IMR-90 (cell line): Measurements from ENCODE around the gene LRP11.

Experiments used
- CTCF ChIP-seq: conservative IDR thresholded peaks from 2 replicates; pipeline ENCODE4 v1.5.1; 2012; ENCODE audit warnings: mild to moderate bottlenecking, low read depth, low read length, improper control_type of control experiment
- RFX5 ChIP-seq: IDR thresholded peaks from 2 replicates; pipeline ENCODE4 v1.8.0; 2012; ENCODE audit warnings: low read depth, mild to moderate bottlenecking, low read length, moderate library complexity
- SMC3 ChIP-seq: fragments of 150-350 bp; IDR thresholded peaks from 2 replicates; pipeline ENCODE4 v1.6.1; 2016; ENCODE audit warnings: low read depth, mild to moderate bottlenecking, antibody characterized with exemption, low read length, moderate library complexity

- TF ChIP-seq SMC3, result no peak
- TF ChIP-seq CTCF, result no peak
- TF ChIP-seq RFX5, result no peak
These were observed 11.3 kb downstream of the LRP11 start for GRCh38 chr6:149852881-149853280.
